C1 segment of cervical spinal cord (tissue), 14 donors: ENCODE data around the gene FAM174C.
A peak's percentile ranks its signal among the peaks of the same experiment; 100 is the strongest.
"Not testable (repeated sequence)": the region's sequence is repeated elsewhere in the genome, so short reads cannot be mapped to it uniquely, and the experiment has no call there.

ENCODE experiments used
- DNase-seq, 14 donors: peaks; one replicate each; lab custom pipeline; 2025; lab: John Stamatoyannopoulos, UW

FAM174C gene

DNA sequence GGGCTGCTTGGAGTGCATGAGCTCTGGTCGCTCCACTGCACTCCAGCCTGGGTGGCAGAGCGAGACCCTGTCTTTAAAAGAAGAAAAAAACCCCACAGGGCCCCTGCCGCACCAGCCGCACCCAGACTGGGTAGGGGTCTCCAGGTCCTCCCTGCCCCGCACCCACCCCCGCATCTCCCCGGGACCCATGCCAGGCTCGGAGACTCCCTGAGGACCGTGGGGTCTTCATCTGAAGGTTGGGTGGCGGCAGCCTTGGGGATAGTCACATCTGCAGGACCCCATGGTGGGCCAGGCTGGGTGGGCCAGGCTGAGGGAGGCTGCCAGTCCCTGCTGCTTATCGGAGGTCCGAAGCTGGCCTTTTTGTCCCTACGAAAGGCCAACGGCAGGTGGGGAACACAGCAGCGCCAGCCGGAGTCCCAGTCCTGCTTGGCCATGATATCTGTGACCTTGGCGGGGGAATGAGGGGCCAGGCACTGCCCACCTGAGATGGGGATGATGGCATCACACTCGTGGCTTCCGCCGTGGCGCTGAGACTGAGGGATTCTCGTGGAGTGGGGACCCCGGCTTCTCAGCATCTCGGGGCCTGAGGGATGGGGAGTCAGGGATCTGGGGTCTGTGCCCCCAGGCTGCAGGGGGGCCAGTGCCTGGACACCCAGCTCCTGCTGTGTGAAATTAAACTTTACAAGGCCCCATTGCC is 21.4 kb downstream of the FAM174C start:
- DNase-seq: no peak

DNA sequence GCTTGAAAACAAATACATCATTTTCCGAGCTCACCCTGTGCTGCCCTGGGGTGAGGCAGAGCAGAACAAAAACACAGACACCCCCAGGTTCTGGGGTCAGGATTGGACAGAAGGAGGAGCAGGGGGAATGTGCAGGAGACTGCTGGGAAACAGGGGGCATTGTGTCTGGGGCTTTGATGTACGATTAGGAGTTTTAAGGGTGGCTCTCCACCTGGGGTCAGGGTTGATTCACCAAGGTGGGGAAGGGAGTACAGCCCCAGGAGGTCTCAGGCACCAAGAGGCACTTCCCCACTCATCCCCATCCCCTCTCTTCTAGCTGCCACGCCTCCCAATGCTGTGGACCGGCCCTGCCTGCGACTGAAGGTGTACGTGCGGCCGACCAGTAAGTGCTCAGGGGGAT is 22.9 kb downstream of the FAM174C start:
- DNase-seq: no peak

DNA sequence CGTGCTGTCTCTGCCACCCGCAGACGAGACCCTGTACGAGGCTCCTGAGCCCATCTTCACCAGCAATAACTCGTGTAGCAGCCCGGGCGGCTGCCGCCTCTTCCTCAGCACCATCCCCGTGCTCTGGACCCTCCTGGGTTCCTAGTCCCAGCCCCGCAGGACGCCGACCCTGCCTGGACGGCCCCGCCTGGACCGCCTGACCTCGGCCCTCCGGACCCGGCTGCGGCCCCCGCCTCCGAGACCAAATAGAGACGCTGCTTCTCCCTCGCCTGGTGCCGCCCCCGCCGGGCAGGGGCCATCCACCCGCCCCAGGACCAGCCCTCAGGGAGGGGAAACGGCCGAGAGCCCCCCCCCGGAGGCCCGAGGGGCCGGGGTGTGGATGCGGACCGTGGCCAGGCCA is 24.5 kb downstream of the FAM174C start:
- no peak for DNase-seq

DNA sequence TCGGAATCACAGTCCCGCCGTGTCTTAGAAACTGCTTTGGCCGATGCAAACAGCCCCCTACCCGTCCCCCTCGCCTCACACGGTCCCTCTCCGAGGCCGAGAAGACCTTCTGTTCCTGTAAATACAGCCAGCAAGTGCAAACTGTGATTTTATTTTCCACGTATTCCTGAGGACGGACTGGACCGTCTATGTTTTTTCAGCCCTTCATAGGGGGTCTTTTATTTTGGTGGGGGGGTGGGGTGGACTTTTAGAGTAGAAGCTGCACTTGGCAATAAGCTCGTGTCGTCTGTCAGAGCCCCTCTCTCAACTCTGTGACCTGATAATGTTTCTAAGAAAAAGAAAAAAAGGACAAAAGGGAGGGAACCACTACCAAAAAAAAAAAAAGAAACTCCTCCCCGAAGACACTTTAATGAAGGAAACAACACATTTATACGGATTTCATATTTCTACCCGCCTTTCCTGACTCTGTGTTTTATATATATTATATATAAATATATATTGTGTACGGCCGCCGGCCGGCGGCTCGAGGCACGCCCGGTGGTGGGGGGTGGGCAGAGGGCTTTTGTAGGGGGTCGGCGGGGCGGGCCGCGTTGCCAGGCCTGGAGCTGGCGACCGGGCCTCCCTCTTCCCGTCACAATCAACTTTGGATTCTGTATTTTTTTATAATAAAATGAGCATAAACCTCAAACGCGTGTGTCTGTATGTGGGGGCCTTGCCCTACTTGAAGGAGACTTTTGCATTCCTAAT is 25.6 kb downstream of the FAM174C start:
- no peak for DNase-seq

DNA sequence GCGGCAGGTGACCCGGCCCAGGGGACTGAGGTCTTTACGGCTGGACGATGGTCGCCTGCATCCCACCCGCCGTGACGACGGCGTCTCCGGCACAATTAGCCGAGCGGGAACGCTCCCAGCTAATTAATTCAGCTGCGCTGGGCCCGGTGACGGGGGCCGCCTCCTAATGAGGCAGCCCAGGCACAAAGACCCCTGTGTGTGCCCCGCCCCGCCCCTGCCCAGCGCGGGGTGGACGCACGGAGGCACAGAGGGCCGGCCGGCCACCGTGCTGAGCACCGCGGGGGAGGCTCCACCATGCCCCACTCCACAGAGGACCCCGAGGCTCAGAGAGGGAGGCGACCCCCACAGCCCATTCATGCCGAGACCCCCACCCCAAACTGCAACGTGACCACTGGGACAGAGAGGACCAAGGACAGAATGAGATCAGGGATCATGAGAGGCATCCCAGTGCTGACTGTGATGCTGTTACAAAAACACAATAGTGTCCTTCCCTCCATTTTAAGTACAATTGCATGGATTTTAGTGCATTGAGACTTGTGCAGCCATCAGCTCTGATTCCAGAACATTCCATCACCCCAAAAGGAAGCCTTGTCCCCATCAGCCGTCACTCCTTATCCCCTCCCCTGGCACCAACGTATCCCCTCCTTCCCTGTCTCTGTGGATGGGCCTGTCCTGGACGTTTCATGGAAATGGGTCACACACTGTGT is 27.4 kb downstream of the FAM174C start:
- peak in 11 of 14 donors; percentile 11 to 73 (median 49) for DNase-seq

DNA sequence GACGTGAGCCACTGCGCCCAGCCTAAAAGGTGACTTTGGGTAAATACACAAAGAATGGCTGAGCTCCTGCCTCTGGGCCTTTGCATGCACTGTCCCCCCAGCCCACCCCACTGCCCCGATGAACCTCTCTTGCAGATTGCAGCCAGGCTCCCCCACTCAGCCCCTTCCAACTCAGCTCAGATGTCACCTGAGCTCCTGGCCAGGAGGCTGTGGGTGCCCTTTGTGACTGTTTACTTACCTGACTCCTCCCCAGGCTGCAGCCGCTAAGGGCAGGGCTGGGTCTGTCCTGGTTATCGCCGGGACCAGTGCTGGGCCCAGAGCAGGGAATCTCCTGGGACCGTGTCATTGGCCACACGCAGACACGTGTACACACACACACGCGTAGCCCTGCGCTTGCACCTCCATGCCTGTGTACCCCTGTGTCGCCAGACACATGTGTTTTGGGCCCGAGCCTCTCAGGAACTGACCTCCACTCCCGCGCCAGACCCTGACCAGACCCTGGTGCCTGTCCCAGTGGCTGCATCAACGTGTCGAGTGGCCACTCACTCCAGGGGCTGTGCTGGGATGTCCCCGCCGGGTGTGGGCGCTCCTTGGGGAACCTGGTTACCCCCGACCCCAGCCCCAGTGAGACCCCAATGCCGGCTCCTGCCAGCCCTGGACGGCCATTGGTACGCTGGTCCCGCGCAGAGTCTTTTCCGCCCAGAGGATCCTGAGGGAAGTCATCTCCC is 29.0 kb downstream of the FAM174C start:
- DNase-seq: no peak

DNA sequence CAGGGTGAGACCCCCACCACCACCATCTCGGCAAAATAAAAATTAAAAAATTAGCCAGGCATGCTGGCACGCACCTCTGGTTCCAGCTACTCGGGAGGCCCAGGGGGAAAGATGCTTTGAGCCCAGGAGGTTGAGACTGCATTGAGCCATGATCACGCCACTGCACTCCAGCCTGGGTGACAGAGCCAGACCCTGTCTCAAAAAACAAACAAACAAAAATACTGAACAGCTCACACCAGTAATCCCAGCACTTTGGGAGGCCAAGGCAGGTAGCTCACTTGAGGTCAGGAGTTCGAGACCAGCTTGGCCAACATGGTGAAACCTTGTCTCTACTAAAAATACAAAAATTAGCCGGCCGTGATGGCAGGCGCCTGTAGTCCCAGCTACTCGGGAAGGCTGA is 30.0 kb downstream of the FAM174C start:
- DNase-seq: not testable (repeated sequence)

DNA sequence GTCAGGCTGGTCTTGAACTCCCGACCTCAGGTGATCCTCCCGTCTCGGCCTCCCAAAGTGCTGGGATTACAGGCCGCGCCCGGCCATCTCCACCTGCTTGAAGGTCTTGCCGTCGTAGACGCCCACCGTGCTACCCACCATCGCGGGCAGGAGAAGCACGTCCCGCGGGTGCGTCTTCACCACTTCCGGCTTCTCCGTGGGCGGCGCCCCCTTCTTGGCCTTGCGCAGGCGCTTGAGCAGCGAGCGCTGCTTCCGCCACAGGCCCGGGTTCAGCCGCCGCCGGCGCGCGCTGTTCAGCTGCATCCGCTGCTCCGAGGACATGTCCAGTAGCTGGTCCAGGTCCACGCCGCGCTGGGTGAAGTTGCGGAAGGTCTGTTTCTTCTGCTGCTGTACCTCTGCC is 32.0 kb downstream of the FAM174C start:
- no peak for DNase-seq

DNA sequence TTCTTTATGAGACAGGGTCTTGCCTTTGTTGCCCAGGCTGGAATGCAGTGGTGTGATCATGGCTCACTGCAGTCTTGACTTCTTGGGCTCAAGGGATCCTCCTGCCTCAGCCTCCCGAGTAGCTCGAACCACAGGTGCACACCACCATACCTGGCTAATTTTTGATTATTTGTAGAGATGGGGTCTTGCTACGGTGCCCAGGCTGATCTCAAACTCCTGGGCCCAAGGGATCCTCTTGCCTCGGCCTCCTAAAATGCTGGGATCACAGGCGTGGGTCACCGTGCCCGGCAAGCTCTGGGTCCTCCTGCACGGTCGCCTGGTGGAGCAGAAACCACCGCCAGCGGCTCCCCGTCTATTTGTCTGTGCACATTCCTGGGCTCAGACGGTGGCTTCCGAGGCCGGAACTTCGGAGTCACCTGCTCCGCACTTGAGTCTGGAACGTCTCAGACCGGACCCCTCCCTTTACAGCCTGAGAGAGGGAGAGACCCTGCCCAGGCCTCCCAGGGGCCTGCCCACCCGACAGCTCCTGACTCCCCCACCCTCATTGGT is 32.5 kb downstream of the FAM174C start:
- DNase-seq: no peak

DNA sequence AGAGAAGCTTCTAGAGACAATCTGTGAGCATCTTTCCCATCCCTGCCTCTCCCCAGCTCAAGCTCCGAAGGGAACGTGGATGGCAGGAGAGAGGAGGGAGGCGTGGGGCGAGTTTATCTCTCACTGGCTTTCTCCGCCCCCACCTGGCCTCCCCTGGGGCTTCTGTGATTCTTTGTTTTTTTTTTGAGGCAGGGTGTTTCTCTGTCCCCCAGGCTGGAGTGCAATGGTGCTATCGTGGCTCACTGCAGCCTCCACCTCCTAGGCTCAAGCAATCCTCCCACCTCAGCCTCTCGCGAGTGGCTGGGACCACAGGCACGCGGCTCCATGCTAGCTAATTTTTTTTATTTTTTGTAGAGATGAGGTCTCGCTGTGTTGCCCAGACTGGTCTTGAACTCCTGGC is 33.4 kb downstream of the FAM174C start:
- no peak for DNase-seq

DNA sequence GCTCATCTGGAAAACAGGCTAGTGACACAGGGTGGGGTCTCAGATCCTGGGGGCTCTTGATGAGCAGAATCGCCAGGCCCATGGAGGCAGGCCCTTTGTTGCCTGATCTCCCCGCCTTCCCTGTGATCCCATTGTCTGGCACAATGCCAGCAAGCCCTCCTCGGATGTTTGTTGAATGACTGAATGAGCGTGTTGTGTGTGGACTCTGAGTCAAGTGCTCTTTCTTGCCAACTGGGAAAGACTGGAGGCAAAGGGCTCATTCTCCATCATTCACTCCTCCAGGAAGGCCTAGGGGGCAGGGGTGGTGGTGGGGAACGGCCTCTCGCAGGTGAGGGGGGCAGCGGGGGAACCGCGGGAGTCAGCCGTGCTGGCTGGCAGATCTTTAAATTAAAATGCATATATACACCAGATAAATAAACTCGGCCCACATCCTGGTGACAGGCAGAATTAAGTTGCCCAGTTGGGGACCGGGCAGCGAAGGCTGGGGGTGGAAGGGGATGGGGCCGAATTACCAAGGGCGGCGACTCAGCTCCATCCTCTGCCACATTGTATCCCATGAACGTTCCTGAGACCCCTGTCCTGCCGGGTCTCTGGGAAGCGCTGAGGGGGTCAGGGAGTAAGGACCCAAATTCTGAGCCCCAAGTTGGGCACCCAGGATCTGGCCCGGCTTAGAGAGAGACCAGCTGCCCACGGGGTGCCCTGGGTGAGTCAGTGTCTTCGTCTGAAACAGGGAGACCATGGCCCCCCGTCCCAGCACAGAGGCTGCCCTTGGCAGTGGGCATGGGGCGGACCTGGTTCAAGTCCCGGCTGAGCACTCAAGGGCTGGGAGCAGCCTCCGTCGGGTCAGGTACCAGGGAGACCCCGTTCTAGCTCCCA is 34.9 kb downstream of the FAM174C start:
- no peak for DNase-seq

DNA sequence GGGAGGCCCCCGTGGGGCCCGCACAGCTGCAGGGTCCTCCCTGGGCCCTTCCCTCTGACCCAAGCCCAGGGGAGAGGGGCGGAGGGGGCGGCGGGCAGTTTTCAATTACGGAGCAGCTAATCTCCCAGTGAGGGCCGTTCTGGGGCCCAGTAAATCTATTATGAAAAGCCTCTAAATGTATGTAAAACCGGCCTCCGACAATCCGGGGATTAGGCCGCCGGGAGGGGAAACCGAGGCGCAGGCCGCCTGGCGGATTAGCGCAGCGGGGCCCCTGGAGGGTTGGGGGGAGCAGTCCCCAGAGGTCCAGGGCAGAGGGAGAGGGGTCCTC is 35.5 kb downstream of the FAM174C start:
- DNase-seq: no peak

DNA sequence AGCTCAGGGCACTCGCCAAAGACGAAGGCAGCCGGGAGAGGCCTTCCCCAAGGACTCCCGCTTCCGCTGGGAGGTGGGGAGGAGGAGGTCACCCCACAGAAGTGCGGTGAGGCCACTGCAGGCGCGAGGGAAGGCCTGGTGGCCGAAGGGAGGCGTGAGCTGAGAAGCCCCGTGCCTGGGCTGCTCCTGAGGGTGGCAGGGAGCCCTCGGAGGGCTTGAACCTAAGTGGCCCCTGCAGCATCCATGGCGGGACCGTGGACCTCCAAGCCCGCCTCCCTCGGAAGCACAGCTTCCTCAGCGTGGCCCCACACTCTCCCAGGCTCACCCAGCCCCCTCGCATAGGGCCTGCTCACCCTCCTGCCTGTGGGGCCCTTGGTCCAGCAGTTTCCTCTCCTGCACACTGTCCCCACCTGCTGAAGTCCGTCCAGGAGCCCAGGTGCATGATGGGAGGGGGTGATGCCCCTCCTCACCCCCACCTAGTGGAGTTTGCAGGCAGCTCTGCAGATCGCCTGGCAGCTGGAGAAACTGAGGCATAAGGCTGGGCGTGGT is 36.3 kb downstream of the FAM174C start:
- DNase-seq: no peak

DNA sequence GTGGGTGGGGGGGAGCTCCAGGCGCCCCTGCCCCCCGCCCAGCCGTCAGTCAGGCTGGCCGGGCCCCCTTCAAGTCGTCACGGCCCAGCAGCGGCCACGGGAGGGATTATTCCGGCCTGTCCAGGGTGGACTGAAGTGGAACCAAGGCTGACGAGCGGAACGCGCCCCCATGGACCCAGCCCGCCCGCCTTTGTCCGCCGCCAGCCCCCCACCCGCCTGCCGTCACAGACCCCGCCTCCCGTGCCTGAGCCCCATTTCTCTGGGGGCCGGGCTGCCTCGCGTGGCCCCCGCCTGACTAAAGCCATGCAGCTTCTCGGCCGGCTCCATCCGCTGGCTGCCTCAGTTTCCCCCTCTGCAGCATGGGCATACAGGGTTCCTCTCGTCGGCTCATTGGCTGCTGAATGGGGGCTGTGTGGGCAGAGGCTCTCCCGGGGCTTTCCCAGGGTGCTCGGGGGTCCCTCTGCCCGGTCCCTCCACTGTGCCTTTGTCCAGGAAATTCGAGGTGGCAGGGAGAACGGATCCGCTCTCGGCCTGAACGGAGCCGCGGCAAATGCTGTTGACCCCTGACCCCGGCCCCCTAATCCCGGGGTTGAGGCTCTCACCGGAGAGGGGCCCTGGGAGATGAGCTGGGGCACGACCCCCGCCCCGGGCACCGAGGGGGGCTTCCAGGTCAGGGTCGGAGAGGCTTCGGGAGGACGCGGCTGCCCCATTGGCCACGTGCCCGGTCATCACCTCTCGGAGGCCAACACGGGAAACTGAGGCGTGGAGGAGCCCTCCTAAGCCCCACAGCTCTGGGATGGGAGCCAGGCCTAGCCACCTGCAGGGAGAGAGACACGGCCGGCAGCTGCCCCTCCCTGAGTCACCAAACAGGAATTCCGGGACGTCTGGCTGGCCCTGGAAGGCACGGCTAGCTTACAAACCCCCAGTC is 37.7 kb downstream of the FAM174C start:
- DNase-seq: no peak

DNA sequence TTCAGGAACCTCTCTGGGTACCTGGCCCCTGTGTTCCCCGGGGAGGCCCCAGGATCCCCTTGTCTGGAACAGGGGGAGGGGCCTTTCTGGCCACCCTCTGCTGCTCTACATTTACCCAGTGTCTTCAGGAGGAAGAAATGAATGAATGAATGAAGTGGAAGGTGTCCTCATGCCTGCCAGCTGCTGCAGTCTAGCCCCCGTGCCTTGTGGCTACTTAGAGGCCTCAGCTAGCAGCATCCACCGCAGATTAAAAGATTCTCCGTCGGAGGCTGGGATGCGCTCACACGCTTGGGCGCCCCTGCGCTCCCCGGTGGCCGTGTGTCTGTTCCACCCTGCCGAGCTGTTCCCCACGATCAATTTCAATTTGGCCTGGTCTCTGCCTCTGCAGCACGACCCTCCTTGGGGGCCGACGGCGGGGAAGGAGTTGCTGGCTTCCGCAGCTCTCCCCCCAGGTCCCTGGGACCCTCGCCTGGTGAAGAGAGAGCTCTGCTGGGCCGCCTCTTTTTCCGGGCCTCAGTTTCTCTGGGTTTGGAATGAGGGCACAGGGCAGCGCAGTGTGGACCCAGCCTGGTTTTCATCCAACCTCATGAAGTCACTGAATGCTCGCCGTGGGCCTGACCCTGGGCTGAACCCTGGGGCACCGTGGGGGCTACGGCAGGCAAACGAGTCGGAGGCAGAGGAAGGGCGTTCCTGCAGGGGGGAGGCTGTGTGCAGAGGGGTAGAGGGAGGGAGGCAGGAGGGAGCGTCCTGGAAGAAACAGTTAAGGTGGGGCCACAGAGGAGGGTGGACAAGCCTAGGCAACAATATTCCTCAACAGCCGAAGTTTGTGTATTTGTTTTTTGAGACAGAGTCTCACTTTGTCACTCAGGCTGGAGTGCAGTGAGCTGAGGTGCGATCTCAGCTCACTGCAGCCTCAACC is 38.6 kb downstream of the FAM174C start:
- no peak for DNase-seq

DNA sequence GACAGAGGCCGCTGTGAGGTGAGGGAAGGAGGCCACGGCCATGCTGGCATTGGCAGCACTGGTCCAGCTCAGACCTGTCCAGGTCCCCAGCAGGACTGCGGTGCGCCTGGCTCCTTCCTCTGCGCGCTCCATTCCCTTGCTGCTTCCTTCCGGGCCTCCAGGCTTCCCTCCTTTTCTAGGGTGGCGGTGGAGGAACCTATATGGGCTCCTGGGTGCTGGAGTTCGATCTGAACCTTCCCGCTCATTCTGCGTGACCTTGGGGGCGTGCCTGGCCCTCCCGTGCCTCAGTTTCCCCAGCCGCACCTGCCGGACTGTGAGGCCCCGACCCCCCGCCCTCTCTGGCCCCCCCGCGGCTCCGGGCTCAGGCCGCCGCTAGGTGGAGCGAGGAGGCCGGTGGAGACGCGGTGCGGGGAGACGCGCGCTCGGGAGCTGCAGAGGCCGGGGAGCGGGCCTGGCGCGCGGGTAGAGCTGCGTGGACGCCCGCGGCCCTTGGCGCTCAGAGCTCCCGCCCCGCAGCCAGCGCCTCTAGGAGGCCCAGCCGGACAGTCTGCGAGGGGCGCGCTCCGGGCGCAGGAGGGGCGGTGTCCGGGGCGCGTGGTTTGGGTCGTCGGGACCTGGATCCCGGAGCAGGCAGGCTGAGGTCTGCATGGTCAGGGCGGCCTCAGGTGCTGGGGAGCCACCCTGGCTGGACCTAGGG is 40.3 kb downstream of the FAM174C start:
- DNase-seq: peak in 10 of 14 donors; percentile 15 to 68 (median 35)

DNA sequence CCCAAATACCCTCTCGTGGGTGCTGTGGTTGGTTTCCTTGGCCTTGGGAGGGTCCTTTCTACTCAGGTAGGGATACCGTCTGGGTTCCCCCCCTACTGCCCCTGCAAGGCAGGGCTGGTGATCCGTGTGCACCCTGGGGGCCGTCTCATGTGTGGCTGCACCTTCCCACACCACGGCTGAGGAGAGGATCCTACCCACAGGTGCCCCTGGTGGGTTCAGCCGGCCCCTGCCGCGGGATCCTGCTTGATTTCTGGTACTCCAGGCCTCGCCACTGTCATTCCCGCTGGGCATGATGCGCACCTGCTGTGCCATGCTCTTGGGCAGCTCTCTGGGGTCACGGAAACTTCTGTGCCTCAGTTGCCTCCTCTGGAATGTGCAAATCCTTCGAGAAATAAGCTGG is 41.1 kb downstream of the FAM174C start:
- DNase-seq: no peak
